GM12874 (cell line): ENCODE results near the gene YWHAE.

Source experiments
- TF ChIP-seq, protein P1 (sequence below): IDR thresholded peaks from 2 replicates; pipeline ENCODE4 v1.5.1; 2011; ENCODE audit warnings: low read depth, mild to moderate bottlenecking, control low read depth, low read length, moderate library complexity; ENCODE audit not compliant: insufficient read depth

YWHAE gene

DNA sequence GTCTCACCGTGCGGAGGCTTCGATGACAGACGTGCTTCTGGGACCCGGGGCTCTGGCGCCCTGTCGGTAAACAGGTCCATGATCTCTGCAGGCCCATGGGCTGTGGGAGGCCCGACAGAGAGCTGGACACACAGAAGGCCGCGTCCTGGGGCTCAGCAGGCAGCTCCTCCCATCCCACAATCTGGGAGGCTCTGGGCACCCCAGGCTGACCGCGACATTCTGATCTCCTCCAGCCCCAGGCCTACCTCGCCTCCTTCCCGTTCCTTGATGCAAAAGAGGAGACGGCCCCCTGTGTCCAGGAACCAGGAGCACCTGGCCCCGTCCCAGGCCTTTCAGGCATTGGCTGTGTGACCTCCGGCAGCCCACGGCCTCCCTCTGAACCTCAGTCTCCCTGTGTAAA lies 97.3 kb downstream of the YWHAE start:
- TF ChIP-seq, protein P1, sequence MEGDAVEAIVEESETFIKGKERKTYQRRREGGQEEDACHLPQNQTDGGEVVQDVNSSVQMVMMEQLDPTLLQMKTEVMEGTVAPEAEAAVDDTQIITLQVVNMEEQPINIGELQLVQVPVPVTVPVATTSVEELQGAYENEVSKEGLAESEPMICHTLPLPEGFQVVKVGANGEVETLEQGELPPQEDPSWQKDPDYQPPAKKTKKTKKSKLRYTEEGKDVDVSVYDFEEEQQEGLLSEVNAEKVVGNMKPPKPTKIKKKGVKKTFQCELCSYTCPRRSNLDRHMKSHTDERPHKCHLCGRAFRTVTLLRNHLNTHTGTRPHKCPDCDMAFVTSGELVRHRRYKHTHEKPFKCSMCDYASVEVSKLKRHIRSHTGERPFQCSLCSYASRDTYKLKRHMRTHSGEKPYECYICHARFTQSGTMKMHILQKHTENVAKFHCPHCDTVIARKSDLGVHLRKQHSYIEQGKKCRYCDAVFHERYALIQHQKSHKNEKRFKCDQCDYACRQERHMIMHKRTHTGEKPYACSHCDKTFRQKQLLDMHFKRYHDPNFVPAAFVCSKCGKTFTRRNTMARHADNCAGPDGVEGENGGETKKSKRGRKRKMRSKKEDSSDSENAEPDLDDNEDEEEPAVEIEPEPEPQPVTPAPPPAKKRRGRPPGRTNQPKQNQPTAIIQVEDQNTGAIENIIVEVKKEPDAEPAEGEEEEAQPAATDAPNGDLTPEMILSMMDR = no peak

GRCh38 chr17:1301546-1301945 lies 98.5 kb downstream of the YWHAE start:
- TF ChIP-seq, protein P1 = no peak

DNA sequence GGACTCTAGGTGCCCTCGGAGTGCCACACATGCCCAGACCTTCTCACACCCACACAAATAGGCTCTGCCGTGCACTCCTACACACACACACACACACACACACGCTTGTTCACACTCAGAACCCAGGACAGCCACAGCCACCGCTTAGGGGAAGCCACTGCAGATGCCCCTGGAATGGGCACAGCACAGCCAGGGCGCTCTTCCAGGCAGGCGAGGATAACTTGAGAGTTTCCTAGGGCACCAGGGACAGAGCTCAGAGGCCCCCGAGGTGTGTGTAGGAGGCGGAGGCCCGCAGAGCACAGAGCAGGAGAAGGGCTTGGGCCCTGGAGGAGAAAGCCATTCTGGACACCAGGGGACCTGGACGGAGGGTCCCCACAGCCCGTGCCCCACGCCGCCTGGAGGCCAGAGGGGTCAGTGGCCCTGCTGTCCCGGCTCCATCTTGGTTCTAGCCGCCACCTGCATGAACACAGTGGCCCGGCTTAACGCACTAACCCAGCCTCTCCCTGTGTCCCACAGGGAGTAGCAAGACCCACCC lies 99.6 kb downstream of the YWHAE start:
- TF ChIP-seq, protein P1 = no peak

DNA sequence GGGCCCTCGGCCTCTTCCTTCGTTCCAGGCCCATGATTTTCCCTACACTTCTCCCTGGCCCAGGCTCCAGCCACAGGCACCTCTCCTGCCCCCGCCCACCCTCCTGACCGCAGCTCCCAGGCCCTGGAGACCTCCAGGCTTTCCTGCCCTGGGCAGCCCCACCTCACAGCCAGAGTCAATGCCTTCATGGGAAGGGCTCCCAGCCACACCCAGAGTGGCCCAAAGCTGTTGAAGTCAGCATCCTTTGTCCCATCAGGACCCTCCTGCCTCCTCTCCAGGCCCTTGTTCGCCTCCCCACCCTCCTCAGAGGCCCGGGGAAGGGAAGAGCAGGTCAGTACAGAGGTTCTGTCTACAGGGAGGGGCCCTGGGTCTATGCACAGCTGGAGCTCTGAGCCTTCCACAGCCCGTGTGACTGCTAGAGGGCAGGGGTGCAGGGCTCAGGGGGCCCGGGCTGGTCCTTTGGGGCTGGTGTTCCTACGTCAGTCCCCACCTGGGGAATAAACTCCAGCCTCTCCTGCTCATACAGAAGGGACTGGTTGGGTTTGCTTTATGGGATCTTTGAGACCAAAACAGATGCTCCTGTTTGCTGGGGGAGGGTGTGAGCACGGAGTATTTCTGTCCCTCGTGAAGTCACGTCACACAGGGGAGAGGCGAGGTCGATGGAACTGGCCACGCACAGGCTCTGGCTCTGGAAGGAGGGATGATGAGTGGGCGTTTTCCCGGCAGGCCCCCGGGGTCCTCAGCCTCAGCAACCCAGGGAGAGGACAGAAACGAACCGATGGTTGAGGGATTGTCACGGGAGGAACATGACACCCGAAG lies 100.3 kb downstream of the YWHAE start:
- TF ChIP-seq, protein P1 = no peak

- TF ChIP-seq, protein P1 = no peak
These were observed 101.4 kb downstream of the YWHAE start for GRCh38 chr17:1298606-1299005.
